Astrocyte (in vitro differentiated cells and primary cell): ENCODE measurements around the gene ATXN1. TPM values are rescaled to one million over a fixed set of nuclear protein-coding genes. Genes with fewer than 3 reads are reported as not detected.
A peak's percentile ranks its signal among the peaks of the same experiment; 100 is the strongest.

ENCODE experiments used
- DNase-seq: peaks from one replicate; pipeline ENCODE4 v3.0.0-alpha.2; 2010; ENCODE audit warnings: low read depth
- FAIRE-seq: peaks from 2 replicates; lab custom pipeline; 2011; peaks lifted over from hg19 to GRCh38; lab: Jason Lieb, UNC
- H2AFZ ChIP-seq: 2 replicates; pipeline ENCODE4 v1.6.0; 2012; ENCODE audit warnings: low read depth, low read length, inconsistent platforms
- H3K27ac ChIP-seq: 2 replicates; pipeline ENCODE4 v1.5.1; 2011; ENCODE audit warnings: low read depth, low read length, inconsistent platforms
- H3K27me3 ChIP-seq: 2 replicates; pipeline ENCODE4 v1.6.0; 2011; ENCODE audit warnings: low read length, inconsistent platforms; ENCODE audit not compliant: insufficient read depth
- H3K36me3 ChIP-seq: 2 replicates; pipeline ENCODE4 v1.5.1; 2011; ENCODE audit warnings: low read length, inconsistent platforms; ENCODE audit not compliant: insufficient read depth
- H3K4me1 ChIP-seq: 2 replicates; pipeline ENCODE4 v1.5.1; 2011; ENCODE audit warnings: low read length, inconsistent platforms; ENCODE audit not compliant: insufficient read depth
- H3K4me2 ChIP-seq: 2 replicates; pipeline ENCODE4 v1.6.0; 2012; ENCODE audit warnings: low read length, inconsistent platforms
- H3K4me3 ChIP-seq: 2 replicates; pipeline ENCODE4 v1.5.1; 2011; ENCODE audit warnings: low read depth, mild to moderate bottlenecking, low read length, inconsistent platforms; ENCODE audit not compliant: insufficient read depth
- H3K79me2 ChIP-seq: 2 replicates; pipeline ENCODE4 v1.6.0; 2012; ENCODE audit warnings: mild to moderate bottlenecking, low read length, inconsistent platforms; ENCODE audit not compliant: insufficient read depth
- H3K9ac ChIP-seq: 2 replicates; pipeline ENCODE4 v1.6.0; 2012; ENCODE audit warnings: mild to moderate bottlenecking, low read length, inconsistent platforms
- H3K9me3 ChIP-seq: 2 replicates; pipeline ENCODE4 v1.5.1; 2012; ENCODE audit warnings: low read depth, mild to moderate bottlenecking, low read length, inconsistent platforms; ENCODE audit not compliant: insufficient read depth
- H4K20me1 ChIP-seq: 2 replicates; pipeline ENCODE4 v1.6.0; 2012; ENCODE audit warnings: low read length, inconsistent platforms; ENCODE audit not compliant: insufficient read depth
- H3K27ac Mint-ChIP-seq: one replicate; pipeline ENCODE4 v1.8.0; 2021; ENCODE audit warnings: mild to moderate bottlenecking, mixed read lengths; ENCODE audit not compliant: unreplicated experiment
- H3K27me3 Mint-ChIP-seq: one replicate; pipeline ENCODE4 v1.8.0; 2021; ENCODE audit warnings: low read depth, mixed read lengths; ENCODE audit not compliant: unreplicated experiment
- H3K36me3 Mint-ChIP-seq: one replicate; pipeline ENCODE4 v1.8.0; 2021; ENCODE audit warnings: low read depth, mixed read lengths; ENCODE audit not compliant: unreplicated experiment
- H3K4me1 Mint-ChIP-seq: one replicate; pipeline ENCODE4 v1.8.0; 2021; ENCODE audit warnings: low read depth, mixed read lengths; ENCODE audit not compliant: unreplicated experiment
- H3K4me3 Mint-ChIP-seq: one replicate; pipeline ENCODE4 v1.8.0; 2021; ENCODE audit warnings: mild to moderate bottlenecking, moderate library complexity, mixed read lengths; ENCODE audit not compliant: unreplicated experiment
- H3K9me3 Mint-ChIP-seq: one replicate; pipeline ENCODE4 v1.8.0; 2021; ENCODE audit warnings: mild to moderate bottlenecking, mixed read lengths; ENCODE audit not compliant: unreplicated experiment
- CTCF ChIP-seq: IDR thresholded peaks from 2 replicates; pipeline ENCODE4 v1.5.1; 2011; ENCODE audit warnings: low read depth, mild to moderate bottlenecking, inconsistent platforms, low read length, moderate library complexity; ENCODE audit not compliant: insufficient read depth
- EZH2 ChIP-seq: IDR thresholded peaks from 2 replicates; pipeline ENCODE4 v1.6.1; 2012; ENCODE audit warnings: mild to moderate bottlenecking, low read length, inconsistent platforms; ENCODE audit not compliant: insufficient read depth
- total RNA-seq: library from RNA; stranded (reverse); gene quantifications from 2 replicates; pipeline ENCODE4 v1.2.1, GENCODE V29; 2021

ATXN1 gene
- total RNA-seq, 1 donor from 2014 or later: 70.9 TPM

GRCh38 chr6:16329233-16329632 lies 432.0 kb downstream of the ATXN1 start:
- peaks cover 20% of the 10 kb centered on the region for H3K36me3 Mint-ChIP-seq
- Histone ChIP-seq H2AFZ (no peak overlapping the region), H4K20me1 (peaks cover 29% of the 10 kb centered on the region), H3K27me3 (no peaks in the 10 kb centered on the region), H3K9ac (no peak overlapping the region), H3K4me3 (no peak overlapping the region), H3K79me2 (peaks cover 4% of the 10 kb centered on the region), H3K36me3 (no peaks in the 10 kb centered on the region), H3K4me1 (peaks cover 22% of the 10 kb centered on the region), H3K9me3 (no peaks in the 10 kb centered on the region), H3K27ac (no peak overlapping the region), H3K4me2 (no peak overlapping the region)
- H3K27me3 Mint-ChIP-seq: no peaks in the 10 kb centered on the region
- no peaks in the 10 kb centered on the region for H3K9me3 Mint-ChIP-seq
- FAIRE-seq: no peak
- H3K4me3 Mint-ChIP-seq: no peak overlapping the region
- H3K27ac Mint-ChIP-seq: peak overlapping the region; percentile 1
- TF ChIP-seq CTCF (no peak), EZH2 (no peak)
- no peak for DNase-seq
- H3K4me1 Mint-ChIP-seq: peaks cover 22% of the 10 kb centered on the region

- no peak for FAIRE-seq
- no peaks in the 10 kb centered on the region for H3K9me3 Mint-ChIP-seq
These were observed 433.4 kb downstream of the ATXN1 start for GRCh38 chr6:16327777-16328325.

More at GRCh38 chr6:16327777-16328325, 433.4 kb downstream of the ATXN1 start:
- no peak overlapping the region for H3K27ac ChIP-seq
- peaks cover 4% of the 10 kb centered on the region for H3K79me2 ChIP-seq
- H4K20me1 ChIP-seq: peaks cover 29% of the 10 kb centered on the region
- no peaks in the 10 kb centered on the region for H3K36me3 ChIP-seq
- H3K27me3 Mint-ChIP-seq: no peaks in the 10 kb centered on the region
- peaks cover 12% of the 10 kb centered on the region for H3K4me1 Mint-ChIP-seq
- H3K36me3 Mint-ChIP-seq: peaks cover 21% of the 10 kb centered on the region
- no peak overlapping the region for H3K4me2 ChIP-seq
- peak overlapping the region; percentile 59 for H3K27ac Mint-ChIP-seq
- peaks cover 27% of the 10 kb centered on the region for H3K4me1 ChIP-seq
- no peak overlapping the region for H3K4me3 ChIP-seq
- H3K4me3 Mint-ChIP-seq: no peak overlapping the region
- no peak for DNase-seq
- no peak overlapping the region for H2AFZ ChIP-seq
- TF ChIP-seq CTCF (no peak), EZH2 (no peak)
- no peak overlapping the region for H3K9ac ChIP-seq
- no peaks in the 10 kb centered on the region for H3K9me3 ChIP-seq
- no peaks in the 10 kb centered on the region for H3K27me3 ChIP-seq
